SK-N-SH (cell line): ENCODE measurements around the gene SGPL1.

Source experiments
- CTCF ChIP-seq: fragments of 200-600 bp; sonication (generic); IDR thresholded peaks from 2 replicates; pipeline ENCODE4 v1.6.1; 2017; ENCODE audit warnings: antibody characterized with exemption, mild to moderate bottlenecking, moderate library complexity
- EP300 ChIP-seq, 2 experiments: IDR thresholded peaks; 2 replicates each; pipeline versions ENCODE4 v1.4.0 to v1.6.1; 2012; ENCODE audit warnings: borderline replicate concordance in 1 of 2, low read depth in 1 of 2, low read length in 1 of 2
- MAX ChIP-seq: IDR thresholded peaks from 2 replicates; pipeline ENCODE4 v1.4.0; 2012; ENCODE audit warnings: low read depth
- MXI1 ChIP-seq: IDR thresholded peaks from 2 replicates; pipeline ENCODE4 v1.6.1; 2012; ENCODE audit warnings: mild to moderate bottlenecking, low read depth, low read length, improper control_type of control experiment
- POLR2AphosphoS5 ChIP-seq: IDR thresholded peaks from 2 replicates; pipeline ENCODE4 v1.6.1; 2012; ENCODE audit warnings: low read depth, low read length
- SIN3A ChIP-seq: IDR thresholded peaks from 2 replicates; pipeline ENCODE4 v1.6.1; 2012; ENCODE audit warnings: low read depth, mild to moderate bottlenecking, low read length, moderate library complexity, borderline replicate concordance
- TAF1 ChIP-seq: IDR thresholded peaks from 2 replicates; pipeline ENCODE4 v1.6.1; 2012; ENCODE audit warnings: low read depth, mild to moderate bottlenecking, low read length, moderate library complexity, borderline replicate concordance
- TCF12 ChIP-seq: IDR thresholded peaks from 2 replicates; pipeline ENCODE4 v1.4.0; 2012
- USF1 ChIP-seq: IDR thresholded peaks from 2 replicates; pipeline ENCODE4 v1.4.0; 2012; ENCODE audit warnings: low read depth, borderline replicate concordance
- USF2 ChIP-seq: fragments of 150-350 bp; IDR thresholded peaks from 2 replicates; pipeline ENCODE4 v1.6.1; 2017; ENCODE audit warnings: antibody characterized with exemption, low read length, low read depth, borderline replicate concordance
- ZBTB33 ChIP-seq: IDR thresholded peaks from 2 replicates; pipeline ENCODE4 v1.4.0; 2012; ENCODE audit warnings: low read depth, borderline replicate concordance

- TF ChIP-seq TAF1 (no peak), CTCF (no peak), SIN3A (no peak), POLR2AphosphoS5 (no peak), TCF12 (no peak), USF1 (no peak), ZBTB33 (no peak), EP300 (IDR thresholded peaks at IDR 0.05; ENCODE audit: borderline replicate concordance in 1 of 2, low read depth in 1 of 2, low read length in 1 of 2) (no peak), USF2 (no peak), MAX (no peak), MXI1 (no peak)
Measured at GRCh38 chr10:70811881-70812280, 3.9 kb upstream of the SGPL1 start.
